Middle frontal gyrus (tissue), 1 donor: Measurements from ENCODE around the gene ERAP2.
"Not testable (repeated sequence)": the region's sequence is repeated elsewhere in the genome, so short reads cannot be mapped to it uniquely, and the experiment has no call there.

ENCODE experiments used
- DNase-seq: peaks from one replicate; pipeline ENCODE4 v3.0.0-alpha.2; 2015; ENCODE audit warnings: low spot score; ENCODE audit errors: extremely low spot score

ERAP2 gene

GRCh38 chr5:96863949-96864584 lies 12.2 kb upstream of the ERAP2 start:
- no peak for DNase-seq

DNA sequence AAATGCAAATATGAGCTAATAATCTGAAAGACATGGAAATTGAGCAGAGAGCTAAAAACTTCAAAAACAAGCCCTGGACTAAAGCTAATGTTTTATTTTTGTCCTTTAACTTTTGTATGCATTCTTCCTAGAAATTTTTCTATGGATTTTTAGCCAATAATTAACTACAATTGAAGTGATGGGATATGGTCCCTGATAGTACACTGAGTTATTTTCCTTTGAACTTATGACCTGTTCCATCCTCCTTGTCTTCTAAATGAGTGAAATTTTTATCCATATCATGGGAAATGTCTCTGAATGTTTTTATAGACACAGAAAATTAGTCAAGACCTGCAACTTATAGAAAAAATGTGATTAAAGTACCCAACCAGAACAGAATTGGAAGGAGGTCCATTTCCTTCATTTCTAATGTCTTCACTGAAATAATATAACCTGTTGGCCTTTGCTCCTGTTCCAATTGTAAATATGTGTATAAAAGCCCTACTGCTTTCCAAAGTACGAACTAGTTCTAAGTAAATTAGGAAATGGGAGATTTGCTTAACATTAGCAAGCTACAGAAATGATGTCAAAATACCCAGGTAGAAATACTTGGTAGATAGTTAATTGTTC lies 11.3 kb upstream of the ERAP2 start:
- no peak for DNase-seq

- DNase-seq = no peak
These were observed 7.5 kb upstream of the ERAP2 start for GRCh38 chr5:96868603-96869371.

- no peak for DNase-seq
These were observed 7.0 kb upstream of the ERAP2 start for GRCh38 chr5:96869372-96869641.

DNA sequence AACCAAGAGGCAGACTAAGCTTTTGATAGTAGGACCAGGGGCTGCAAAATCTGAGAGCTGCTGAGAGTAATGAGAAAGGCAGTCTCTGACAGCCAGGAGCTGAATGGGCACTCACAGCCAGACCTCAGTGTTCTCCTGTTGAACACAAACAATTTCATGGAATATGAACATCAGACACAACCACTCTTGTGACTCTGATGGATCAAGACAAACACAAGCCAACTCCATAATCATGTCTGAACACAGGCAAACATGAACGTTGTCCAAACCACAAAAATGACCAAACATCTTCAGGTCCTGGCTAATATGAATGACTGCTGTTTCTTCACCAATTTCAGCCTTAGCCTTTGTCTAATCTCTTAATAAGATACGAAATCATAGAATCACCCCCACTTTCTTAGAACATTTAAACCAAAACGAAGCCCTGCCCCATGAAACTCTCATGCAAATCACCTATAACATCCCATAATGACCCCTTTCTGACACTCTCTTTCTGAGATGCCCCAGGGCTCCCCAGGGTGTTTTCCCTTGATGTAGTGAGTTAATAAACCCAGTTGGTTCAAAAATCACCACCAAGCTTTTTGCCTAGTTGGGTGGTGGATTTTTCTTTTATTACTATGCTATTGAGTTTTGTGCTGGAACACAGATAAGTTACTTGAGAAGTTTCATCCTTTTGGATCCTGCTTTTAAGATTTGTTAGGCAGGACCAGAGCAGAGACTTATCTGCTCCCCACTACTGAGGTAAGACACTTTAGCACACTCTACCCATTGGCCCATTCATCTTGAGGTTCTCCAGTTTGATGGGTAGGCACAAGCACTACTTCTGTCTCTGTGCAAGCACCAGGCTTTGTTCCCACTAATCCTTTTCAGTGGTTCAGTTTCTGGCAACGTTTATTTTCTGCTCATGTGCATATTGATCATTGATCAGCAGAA lies 5.9 kb upstream of the ERAP2 start:
- DNase-seq = no peak

- DNase-seq = no peak
These were observed 5.3 kb upstream of the ERAP2 start for GRCh38 chr5:96871027-96871399.

- DNase-seq = no peak
These were observed 4.6 kb upstream of the ERAP2 start for GRCh38 chr5:96871686-96872085.

DNA sequence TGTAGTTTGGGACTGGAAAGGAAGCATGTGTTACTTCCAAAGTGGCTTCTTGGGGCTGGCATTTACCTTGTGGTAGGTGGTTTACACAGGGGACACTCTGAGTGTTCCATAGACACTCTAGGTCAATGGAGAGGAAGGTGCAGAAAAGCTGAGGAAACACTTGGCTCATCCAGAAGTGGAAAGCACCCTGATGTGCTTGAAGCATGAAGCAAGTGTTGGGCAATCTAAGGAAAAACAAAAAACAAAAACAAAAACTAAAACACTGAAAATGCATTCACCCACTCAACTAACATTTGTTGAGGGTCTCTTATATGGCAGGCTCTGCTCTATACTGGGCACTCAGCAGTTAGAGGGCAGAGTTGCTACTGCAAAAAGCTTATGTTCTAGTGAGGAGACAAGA lies 2.9 kb upstream of the ERAP2 start:
- no peak for DNase-seq

DNA sequence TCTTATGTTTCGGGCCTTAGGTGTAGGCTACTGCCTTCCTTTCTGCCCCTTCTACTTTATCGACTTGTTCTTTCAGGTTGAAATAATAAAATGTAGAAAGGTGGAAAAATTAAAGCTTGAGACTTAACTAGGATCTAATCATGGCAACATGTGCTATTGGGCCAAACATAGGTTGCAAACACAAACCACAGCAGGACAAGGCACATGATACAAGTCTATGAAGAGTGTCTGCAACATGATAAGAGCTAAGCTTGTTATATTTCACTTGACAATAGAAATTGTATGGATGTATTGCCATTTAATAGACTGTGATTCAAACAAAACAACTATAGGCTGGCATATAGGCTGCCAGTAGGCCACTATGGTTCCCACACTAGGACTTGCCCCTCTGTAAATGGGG lies 1.7 kb upstream of the ERAP2 start:
- DNase-seq = no peak

DNA sequence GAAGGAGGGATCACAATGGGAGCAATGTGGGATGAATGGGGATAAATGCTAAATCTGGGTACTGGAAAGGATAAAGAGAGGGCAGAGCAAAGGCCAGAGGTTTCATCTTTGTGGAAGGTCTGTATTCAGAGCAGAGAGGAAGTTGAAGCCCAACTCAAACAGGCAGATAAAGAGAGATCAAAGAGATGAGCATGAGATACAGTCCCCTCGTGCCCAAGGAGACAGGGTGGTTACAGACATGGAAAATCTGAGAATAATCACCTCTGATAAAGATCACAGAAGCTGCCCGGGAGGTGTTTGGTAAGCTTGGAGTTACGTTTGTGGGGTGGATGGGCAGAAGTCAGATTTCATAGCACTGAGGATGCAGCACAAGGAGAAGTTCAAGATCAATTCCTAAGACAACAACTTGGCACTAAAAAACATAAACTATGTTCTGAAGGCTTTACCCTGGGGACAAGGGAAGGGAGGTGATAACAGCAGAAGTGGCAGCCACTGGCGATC lies 459 bp upstream of the ERAP2 start:
- no peak for DNase-seq

DNA sequence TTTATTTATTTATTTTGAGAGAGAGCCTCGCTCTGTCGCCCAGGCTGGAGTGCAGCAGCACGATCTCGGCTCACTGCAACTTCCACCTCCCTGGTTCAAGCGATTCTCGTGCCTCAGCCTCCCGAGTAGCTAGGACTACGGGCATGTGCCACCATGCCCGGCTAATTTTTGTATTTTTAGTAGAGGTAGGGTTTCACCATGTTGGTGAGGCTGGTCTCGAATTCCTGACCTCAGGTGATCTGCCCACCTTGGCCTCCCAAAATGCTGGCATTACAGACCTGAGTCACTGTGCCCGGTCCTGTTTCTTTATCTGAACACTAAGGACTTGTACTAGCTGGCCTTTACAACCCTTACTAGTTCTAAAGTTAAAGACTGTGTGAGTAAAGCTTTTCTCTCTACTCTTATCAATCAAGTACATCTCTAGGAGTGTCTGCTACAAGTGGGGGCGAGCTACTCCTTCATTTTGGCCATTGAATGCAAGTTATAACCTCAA lies 723 bp downstream of the ERAP2 start:
- DNase-seq = not testable (repeated sequence)

DNA sequence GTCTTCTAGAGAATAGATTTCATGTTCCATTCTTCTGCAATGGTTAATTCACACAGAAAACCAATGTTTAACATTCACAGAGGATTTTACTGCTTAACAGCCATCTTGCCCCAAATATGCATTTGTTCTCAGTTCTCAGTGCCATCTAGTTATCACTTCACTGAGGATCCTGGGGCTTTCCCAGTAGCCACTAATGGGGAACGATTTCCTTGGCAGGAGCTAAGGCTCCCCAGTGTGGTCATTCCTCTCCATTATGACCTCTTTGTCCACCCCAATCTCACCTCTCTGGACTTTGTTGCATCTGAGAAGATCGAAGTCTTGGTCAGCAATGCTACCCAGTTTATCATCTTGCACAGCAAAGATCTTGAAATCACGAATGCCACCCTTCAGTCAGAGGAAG lies 3.4 kb downstream of the ERAP2 start:
- no peak for DNase-seq

DNA sequence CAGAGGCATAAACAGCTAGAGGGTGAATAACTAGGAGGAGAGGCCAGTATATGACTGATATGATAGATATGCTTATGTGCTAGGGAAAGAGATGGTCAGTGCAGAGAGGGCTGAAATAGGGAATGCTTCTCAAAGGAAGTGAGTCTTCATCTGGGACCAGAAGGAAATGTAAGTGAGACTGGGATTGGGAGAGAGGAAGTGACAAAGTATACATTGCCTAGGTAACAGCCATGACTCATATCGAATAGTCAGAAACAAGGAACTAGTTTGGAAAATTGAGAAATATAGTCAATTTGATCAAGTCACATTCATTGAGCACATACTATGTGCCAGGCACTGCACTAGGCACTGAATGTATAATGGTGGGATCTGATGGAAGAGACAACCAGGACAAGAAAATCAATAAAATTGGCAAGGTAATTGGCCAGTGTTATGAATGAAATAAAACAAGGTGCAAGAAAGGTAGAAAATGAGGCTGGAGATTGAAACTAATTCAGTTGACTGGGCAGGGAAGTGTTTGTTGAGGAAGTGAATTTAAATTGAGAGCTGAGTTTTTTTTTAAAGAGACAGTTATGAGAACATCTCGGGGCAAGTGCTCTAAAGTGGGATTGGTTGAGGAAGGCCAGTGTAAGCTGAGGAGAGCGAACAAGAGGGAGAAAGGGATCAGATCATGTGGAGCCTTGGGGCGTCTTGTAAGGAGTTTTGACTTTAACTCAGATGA lies 4.3 kb downstream of the ERAP2 start:
- no peak for DNase-seq

DNA sequence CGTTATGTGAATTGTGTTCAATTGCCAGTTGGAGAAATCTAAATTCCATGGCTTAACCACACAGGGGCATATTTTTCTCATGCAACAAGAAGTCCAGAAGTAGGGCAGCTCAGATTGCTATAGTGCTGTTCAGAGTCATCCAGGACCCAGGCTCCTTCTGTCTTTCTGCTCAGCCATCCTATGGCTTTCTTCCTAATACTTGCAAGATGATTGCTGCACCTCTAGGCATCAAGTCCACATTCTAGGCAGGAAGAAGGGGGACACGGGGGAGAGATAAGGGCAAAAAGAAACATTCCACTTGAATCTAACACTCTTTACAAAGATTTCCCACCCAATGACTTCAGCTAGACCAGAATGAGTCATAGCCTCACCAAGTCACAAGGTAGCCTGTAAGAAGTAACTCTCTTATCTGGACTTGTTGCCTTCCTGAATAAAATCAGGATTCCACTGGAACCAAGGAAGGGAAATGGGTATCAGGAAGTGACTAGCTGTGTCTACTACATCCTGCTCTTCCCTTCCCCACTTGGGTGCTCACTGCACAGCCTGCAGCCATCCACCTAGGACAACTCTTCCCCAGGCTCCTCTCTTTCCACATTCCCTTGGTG lies 5.3 kb downstream of the ERAP2 start:
- no peak for DNase-seq

DNA sequence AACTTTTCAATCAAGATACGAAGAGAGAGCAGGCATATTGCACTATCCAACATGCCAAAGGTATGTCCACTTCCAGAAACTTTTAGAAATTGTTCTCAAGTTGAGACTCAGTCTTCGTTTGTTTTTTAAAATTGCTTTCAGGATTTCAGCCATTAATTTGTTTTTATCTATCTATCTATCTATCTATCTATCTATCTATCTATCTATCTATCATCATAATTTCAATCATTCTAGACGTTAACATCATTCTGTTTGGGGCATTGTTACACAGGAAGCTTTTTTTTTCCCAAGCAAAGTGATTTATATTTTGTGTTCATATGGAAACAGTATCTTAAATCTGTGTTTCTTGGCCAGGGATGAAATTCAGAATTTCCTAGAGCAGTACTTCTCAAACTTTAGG lies 7.6 kb downstream of the ERAP2 start:
- no peak for DNase-seq

DNA sequence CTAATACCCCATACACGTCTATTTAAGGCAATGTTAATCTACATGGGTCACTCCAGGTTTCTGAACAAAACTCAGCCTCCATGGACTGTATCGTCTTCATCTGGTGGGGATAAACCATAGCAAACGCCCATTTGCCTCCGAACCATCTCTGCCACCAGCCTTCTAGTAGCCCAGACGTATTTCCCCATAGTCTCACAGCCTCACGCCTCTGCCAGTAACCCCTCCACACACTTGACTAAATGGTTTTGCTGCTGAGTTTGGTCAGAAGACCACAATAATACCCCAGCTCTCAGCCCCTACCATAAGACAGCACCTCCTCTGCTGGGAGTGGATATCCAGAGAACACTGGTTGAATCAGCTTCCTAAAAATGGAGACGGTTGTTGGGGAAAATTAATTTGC lies 8.7 kb downstream of the ERAP2 start:
- no peak for DNase-seq

DNA sequence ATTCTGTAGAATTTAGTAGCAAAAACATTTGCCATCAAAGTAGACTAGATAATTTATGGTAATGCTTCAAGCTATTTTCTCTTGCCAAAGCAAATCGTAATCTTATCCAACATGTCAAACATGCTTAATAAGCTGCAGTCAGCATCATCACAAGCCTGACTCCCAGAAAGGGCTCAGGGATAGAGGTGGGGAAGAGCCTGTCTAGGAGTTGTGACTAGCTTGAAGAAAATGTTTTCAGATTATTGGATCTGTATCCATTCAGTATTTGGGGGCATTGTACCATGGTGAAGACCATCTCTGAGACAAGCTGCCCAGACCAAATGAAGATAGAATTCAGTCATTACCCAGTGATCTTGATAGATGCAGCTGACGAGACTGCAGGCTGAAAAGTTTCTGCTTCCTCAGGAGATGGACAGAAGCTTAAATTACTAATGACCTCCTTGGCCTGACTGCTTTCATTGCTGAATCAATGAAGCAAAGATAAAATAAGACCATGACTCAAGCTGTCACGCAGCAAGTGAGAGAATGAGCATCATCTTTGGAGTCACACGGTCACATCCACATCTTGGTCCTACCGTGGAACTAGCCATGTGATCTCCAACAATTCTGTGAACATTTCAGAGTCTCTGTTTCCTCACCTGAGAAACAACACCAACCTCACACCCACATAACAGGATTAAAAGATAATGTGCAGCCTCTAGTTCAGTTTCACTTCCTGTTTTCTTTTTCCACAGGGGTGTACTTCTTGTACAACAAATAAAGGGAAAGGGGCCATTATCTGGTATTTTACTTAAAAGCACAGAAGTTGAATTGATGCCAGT lies 9.4 kb downstream of the ERAP2 start:
- no peak for DNase-seq

- no peak for DNase-seq
These were observed 17.0 kb downstream of the ERAP2 start for GRCh38 chr5:96893342-96893741.

DNA sequence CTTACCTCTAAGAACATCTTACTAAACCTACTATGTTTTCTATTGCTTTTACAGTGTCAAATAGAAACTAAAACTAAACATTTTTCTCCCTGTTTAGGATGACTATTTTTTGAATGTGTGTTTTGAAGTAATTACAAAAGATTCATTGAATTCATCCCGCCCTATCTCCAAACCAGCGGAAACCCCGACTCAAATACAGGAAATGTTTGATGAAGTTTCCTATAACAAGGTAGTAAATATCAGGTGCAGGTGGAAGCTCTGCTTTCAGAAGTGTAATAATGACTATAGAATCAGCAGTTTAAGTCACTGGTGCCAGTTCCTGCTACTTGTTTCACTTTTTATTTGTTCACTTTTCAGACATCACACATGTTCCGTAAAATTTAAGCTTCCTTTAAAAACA lies 20.0 kb downstream of the ERAP2 start:
- DNase-seq = no peak

DNA sequence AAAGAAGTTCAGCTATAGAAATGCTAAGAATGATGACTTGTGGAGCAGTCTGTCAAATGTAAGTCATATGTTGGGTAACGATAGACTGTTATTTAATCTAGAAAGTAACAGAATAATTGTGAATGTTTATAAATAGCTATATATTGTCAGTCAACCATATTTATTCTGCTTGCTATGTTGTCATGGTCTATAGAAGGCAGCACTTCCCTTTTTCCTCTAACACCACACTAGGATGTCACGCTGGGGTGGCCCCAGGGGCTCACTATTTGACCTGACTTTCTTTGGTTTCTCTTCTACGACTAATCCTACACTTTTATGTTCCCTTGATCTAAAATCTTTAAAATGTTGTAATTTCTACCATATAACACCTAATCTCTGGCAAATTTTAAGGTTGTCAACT lies 20.5 kb downstream of the ERAP2 start:
- DNase-seq = no peak
